NB4 (cell line): ENCODE data around the gene FITM1.

ENCODE experiments used
- POLR2A ChIP-seq: IDR thresholded peaks from 2 replicates; pipeline ENCODE4 v1.6.1; 2011; ENCODE audit warnings: mild to moderate bottlenecking; ENCODE audit not compliant: insufficient read length; ENCODE audit errors: extremely low read depth
- TF ChIP-seq, protein P1 (sequence below): IDR thresholded peaks from one replicate; pipeline ENCODE4 v1.5.1; 2012; ENCODE audit warnings: low read depth, low read length

GRCh38 chr14:24178399-24179178 is 48.1 kb downstream of the FITM1 start:
- TF ChIP-seq, protein P1, sequence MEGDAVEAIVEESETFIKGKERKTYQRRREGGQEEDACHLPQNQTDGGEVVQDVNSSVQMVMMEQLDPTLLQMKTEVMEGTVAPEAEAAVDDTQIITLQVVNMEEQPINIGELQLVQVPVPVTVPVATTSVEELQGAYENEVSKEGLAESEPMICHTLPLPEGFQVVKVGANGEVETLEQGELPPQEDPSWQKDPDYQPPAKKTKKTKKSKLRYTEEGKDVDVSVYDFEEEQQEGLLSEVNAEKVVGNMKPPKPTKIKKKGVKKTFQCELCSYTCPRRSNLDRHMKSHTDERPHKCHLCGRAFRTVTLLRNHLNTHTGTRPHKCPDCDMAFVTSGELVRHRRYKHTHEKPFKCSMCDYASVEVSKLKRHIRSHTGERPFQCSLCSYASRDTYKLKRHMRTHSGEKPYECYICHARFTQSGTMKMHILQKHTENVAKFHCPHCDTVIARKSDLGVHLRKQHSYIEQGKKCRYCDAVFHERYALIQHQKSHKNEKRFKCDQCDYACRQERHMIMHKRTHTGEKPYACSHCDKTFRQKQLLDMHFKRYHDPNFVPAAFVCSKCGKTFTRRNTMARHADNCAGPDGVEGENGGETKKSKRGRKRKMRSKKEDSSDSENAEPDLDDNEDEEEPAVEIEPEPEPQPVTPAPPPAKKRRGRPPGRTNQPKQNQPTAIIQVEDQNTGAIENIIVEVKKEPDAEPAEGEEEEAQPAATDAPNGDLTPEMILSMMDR: no peak
- no peak for TF ChIP-seq POLR2A
